GM13976 (cell line): ENCODE measurements around the gene KIF1B.

Source experiments
- DNase-seq: peaks from one replicate; pipeline ENCODE4 v3.0.0; 2012; ENCODE audit warnings: low spot score
- CTCF ChIP-seq: IDR thresholded peaks from 2 replicates; pipeline ENCODE4 v1.5.1; 2012; ENCODE audit warnings: borderline replicate concordance, mild to moderate bottlenecking; ENCODE audit not compliant: insufficient read depth; ENCODE audit errors: extremely low read depth, missing control alignments, control extremely low read depth
- in situ Hi-C: fragments of 300-500 bp; cut with MboI; formaldehyde crosslinking; loops from one replicate; pipeline ENCODE4 v1.12.0; 2022; ENCODE audit warnings: low sequenced_read_pairs, mixed read lengths, inconsistent platforms; ENCODE audit not compliant: unreplicated experiment

The KIF1B gene

DNA sequence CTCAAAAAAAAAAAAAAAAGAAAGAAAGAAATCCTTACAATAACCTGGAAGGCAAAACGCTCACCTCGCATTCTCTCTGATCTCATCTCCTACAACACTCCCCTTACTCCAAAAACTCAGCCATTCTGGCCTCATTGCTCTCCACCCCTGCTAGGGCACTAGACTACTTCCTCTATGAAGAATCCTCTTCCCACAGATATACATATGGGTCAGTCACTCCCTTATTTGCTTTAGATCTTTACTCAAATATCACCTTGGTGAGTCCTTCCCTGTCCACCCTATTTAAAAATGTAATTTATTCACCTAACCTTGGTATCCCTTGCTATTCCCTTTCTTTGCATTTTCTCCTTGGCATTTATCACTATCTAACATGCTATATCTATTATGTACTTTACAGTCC lies 24.6 kb upstream of the KIF1B start:
- no peak for TF ChIP-seq CTCF
- in situ Hi-C loops = no loop called here
- DNase-seq = no peak

- no peak for DNase-seq
- in situ Hi-C loops = no loop called here
- TF ChIP-seq CTCF = no peak
Measured at GRCh38 chr1:10186331-10187025, 23.9 kb upstream of the KIF1B start.

- TF ChIP-seq CTCF = no peak
- in situ Hi-C loops = no loop called here
- DNase-seq = no peak
Measured at GRCh38 chr1:10187026-10187334, 23.4 kb upstream of the KIF1B start.

DNA sequence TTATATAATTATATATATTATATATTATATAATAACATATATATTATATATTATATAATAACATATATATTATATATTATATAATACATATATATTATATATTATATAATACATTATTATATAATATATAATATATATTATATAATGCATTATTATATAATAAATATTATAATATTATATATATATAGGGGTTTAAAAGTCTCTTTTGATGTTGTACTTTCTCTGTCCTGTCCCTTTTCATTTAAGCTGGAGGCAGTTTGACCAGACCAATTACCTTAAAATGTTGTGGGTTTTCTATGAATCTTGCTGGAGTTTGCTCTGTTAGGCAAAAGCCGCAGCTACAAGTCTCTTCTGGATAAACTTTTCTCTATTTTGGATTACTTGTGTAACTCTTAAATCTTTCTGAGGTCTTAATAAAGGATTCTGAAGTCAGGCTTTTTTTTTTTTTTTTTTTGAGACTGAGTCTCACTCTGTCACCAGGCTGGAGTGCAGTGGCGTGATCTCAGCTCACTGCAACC lies 22.2 kb upstream of the KIF1B start:
- TF ChIP-seq CTCF = no peak
- in situ Hi-C loops = no loop called here
- no peak for DNase-seq

- peak; percentile 49 for DNase-seq
- no peak for TF ChIP-seq CTCF
- in situ Hi-C loops = no loop called here
Measured at GRCh38 chr1:10189659-10190058, 20.7 kb upstream of the KIF1B start.

- in situ Hi-C loops = no loop called here
- TF ChIP-seq CTCF = no peak
- no peak for DNase-seq
Measured at GRCh38 chr1:10192263-10192662, 18.1 kb upstream of the KIF1B start.
